GM12878 (cell line): ENCODE results near the gene IPO5. TPM values are rescaled to one million over a fixed set of nuclear protein-coding genes. Genes with fewer than 3 reads are reported as not detected.

Experiments used
- ATAC-seq: fragments of 200-7000 bp; cut with Tn5 transposase; 3 replicates; pipeline ENCODE4 v1.9.1; 2020; ENCODE audit warnings: mild to moderate bottlenecking, moderate library complexity
- BruUV-seq: library from RNA; stranded (reverse); fragments of 400-500 nt; replicated peaks from 2 replicates; lab custom pipeline; 2021; lab: Mats Ljungman, UMichigan
- CTCF ChIA-PET: fragments of 300-600 bp; sonication (Branson Sonifier 250); formaldehyde crosslinking; extraction: SDS; loops from one replicate; lab custom pipeline; 2021; ENCODE audit warnings: inconsistent platforms; lab: Yijun Ruan, JAX
- POLR2A ChIA-PET: fragments of 350-600 bp; formaldehyde crosslinking; extraction: SDS; loops from one replicate; lab custom pipeline; 2021; ENCODE audit warnings: inconsistent platforms; lab: Charles Lee
- RAD21 ChIA-PET: fragments of 300-600 bp; sonication (Branson Sonifier 250); formaldehyde crosslinking; loops from one replicate; lab custom pipeline; 2023; ENCODE audit warnings: antibody characterized with exemption; ENCODE audit not compliant: unreplicated experiment; lab: Charles Lee
- SMC1A ChIA-PET: fragments of 300-600 bp; sonication (Branson Sonifier 250); formaldehyde crosslinking; loops from one replicate; lab custom pipeline; 2023; ENCODE audit not compliant: unreplicated experiment, uncharacterized antibody; lab: Charles Lee
- DNase-seq: peaks from one replicate; pipeline ENCODE4 v3.0.0-alpha.2; 2011; ENCODE audit warnings: low read depth, low spot score
- FAIRE-seq: peaks from 3 replicates; lab custom pipeline; 2011; peaks lifted over from hg19 to GRCh38; lab: Jason Lieb, UNC
- H2AFZ ChIP-seq: 2 replicates; pipeline ENCODE4 v1.6.0; 2011; ENCODE audit warnings: low read depth, low read length, control low read depth; ENCODE audit not compliant: control insufficient read depth
- H3K27ac ChIP-seq: 2 replicates; pipeline ENCODE4 v1.5.1; 2011; ENCODE audit warnings: control low read depth; ENCODE audit not compliant: control insufficient read depth, insufficient read depth
- H3K27me3 ChIP-seq, 2 experiments: replicated peaks in 1 of 2; 2 replicates each; pipeline versions ENCODE4 v1.6.0 to v1.6.1; 2011; ENCODE audit warnings: low read length in 1 of 2; ENCODE audit not compliant: control insufficient read depth in 2 of 2, insufficient read depth in 2 of 2
- H3K36me3 ChIP-seq, 2 experiments: 2 replicates each; pipeline ENCODE4 v1.5.1; 2011; ENCODE audit warnings: low read length in 1 of 2; ENCODE audit not compliant: control insufficient read depth in 2 of 2, insufficient read depth in 2 of 2
- H3K4me1 ChIP-seq: 2 replicates; pipeline ENCODE4 v1.6.1; 2011; ENCODE audit warnings: mild to moderate bottlenecking, low read length, moderate library complexity, mixed read lengths; ENCODE audit not compliant: control insufficient read depth, insufficient read depth
- H3K4me2 ChIP-seq: 2 replicates; pipeline ENCODE4 v1.6.0; 2011; ENCODE audit warnings: control low read depth; ENCODE audit not compliant: control insufficient read depth, insufficient read depth
- H3K4me3 ChIP-seq: fragments of 200-600 bp; sonication (generic); 2 replicates; pipeline ENCODE4 v1.5.1; 2016
- H3K79me2 ChIP-seq: 2 replicates; pipeline ENCODE4 v1.6.0; 2011; ENCODE audit warnings: low read length; ENCODE audit not compliant: control insufficient read depth, insufficient read depth
- H3K9ac ChIP-seq: 2 replicates; pipeline ENCODE4 v1.8.0; 2011; ENCODE audit warnings: low read length, control low read depth, mixed read lengths; ENCODE audit not compliant: control insufficient read depth, insufficient read depth
- H3K9me3 ChIP-seq: replicated peaks from 3 replicates; pipeline ENCODE4 v1.5.1; 2011; ENCODE audit warnings: mild to moderate bottlenecking, low read length; ENCODE audit not compliant: control insufficient read depth, insufficient read depth
- H4K20me1 ChIP-seq: 2 replicates; pipeline ENCODE4 v1.6.0; 2011; ENCODE audit not compliant: control insufficient read depth, insufficient read depth
- MEF2B ChIP-seq: fragments of 450-650 bp; IDR thresholded peaks from 2 replicates; pipeline ENCODE4 v1.6.1; 2018; ENCODE audit warnings: mild to moderate bottlenecking, moderate library complexity; ENCODE audit not compliant: partially characterized antibody, poor library complexity, severe bottlenecking
- RAD21 ChIP-seq: IDR thresholded peaks from 2 replicates; pipeline ENCODE4 v1.6.1; 2011; ENCODE audit warnings: mild to moderate bottlenecking, low read depth, low read length, moderate library complexity; ENCODE audit not compliant: insufficient read depth
- SMC3 ChIP-seq: IDR thresholded peaks from 2 replicates; pipeline ENCODE4 v1.6.1; 2011; ENCODE audit warnings: low read length, improper control_type of control experiment, borderline replicate concordance
- WGBS: methylation state at CpG from one replicate; pipeline ENCODE4 v1.1.6; 2016; ENCODE audit warnings: low lambda C conversion rate; ENCODE audit not compliant: insufficient replicate concordance, insufficient coverage; ENCODE audit errors: missing lambda C conversion rate; 5-methylcytosine and 5-hydroxymethylcytosine counted together
- in situ Hi-C: fragments of 300-500 bp; cut with MboI; formaldehyde crosslinking; loops from 9 replicates; pipeline ENCODE4 v1.14.3; 2018; ENCODE audit warnings: mixed read lengths
- intact Hi-C: fragments of 100-400 bp; cut with micrococcal nuclease; formaldehyde crosslinking; loops from one replicate; pipeline ENCODE4 v1.14.2; 2022; ENCODE audit not compliant: unreplicated experiment
- polyA plus RNA-seq, 11 experiments: library from polyadenylated mRNA; depleted of rRNA in 4 of 11; unstranded in 6 of 11; stranded (reverse) in 5 of 11; fragments of >200 nt; fragmentation: Nextera tagmentation in 4 of 11; fragmentation: Illumina TruSeq in 1 of 11; extraction: Ambion mirVana in 4 of 11; extraction: Trizol in 1 of 11; gene quantifications; 1 replicate in 1 of 11; 2 replicates in 10 of 11; pipeline versions ENCODE4 v1.2.1 to v1.2.3, GENCODE V29; 2011 to 2016; ENCODE audit warnings: inconsistent platforms in 2 of 11, missing spikeins in 2 of 11, low read depth in 1 of 11
- total RNA-seq, 4 experiments: library from RNA; depleted of rRNA in 3 of 4; stranded (reverse); fragments of >200 nt in 3 of 4; fragmentation: Illumina TruSeq in 1 of 4; extraction: Trizol in 1 of 4; gene quantifications; 2 replicates each; pipeline versions ENCODE4 v1.2.1 to v1.2.3, GENCODE V29; 2013 to 2021
- TF ChIP-seq, protein P1 (sequence below), 3 experiments: IDR thresholded peaks in 2 of 3; conservative IDR thresholded peaks in 1 of 3; 2 replicates each; pipeline ENCODE4 v1.5.1; 2011; ENCODE audit warnings: low read depth in 3 of 3, low read length in 3 of 3, mild to moderate bottlenecking in 3 of 3, control low read depth in 2 of 3, moderate library complexity in 2 of 3, inconsistent platforms in 1 of 3, mixed read lengths in 1 of 3; ENCODE audit not compliant: control insufficient read depth in 2 of 3, insufficient read depth in 1 of 3; ENCODE audit errors: extremely low read depth in 1 of 3
- TF ChIP-seq, protein P2 (sequence below): fragments of 450-650 bp; IDR thresholded peaks from 2 replicates; pipeline ENCODE4 v1.6.1; 2017; ENCODE audit warnings: antibody characterized with exemption, mild to moderate bottlenecking, moderate library complexity

Gene IPO5
- total and polyA plus RNA-seq, 10 of the 15 experiments (the other 5 are each of a cell fraction or from before 2014, with no cell fraction given) = 45.7 to 196 (median 134) TPM

DNA sequence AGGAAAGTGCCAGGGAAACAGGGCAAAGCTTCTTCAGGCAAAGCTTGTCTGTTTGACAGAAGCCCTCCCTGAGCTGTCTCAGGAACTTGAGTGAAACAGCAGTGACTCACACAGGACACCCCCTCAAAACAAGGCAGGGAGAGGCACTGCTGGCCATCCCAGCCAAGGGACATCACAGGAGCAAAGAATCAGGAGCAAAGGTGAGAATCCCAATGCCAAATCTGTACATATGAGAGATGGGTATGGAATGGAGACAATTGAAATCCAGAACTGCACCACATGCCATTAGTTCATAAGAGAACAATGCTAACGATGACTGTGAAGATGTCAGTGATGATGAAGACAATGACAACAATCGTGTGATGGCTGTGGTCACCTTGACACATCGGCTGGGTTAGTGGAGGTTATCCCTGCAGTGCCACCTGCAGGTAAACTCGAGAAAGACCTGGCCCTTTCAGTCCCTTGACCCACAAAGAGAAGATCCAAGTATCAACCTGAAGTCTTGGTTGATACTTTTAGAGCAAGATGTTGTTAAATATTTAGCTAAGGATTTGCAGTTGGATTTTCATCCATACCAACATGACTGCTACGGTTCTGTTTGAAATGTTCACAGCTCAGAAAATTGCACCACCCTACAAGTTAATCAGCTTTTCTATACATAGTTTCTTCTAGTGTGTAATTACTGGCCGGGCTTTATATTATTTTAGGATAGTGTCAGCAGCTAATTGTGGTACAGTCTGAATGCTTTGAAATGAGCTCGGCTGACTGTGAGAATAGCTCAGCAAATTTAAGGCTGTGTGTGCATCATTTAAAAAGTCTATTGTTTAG lies 42.0 kb upstream of the IPO5 start:
- ChIA-PET CTCF (interaction anchor here (0.6 to 3.4 kb wide), 7 partner anchors 9 to 1962 kb away, joined by 3 to 24 read pairs (median 5); no protein-coding TSS in a partner anchor), POLR2A (no interaction called here), RAD21 (interaction anchor here (2.1 kb wide), 1 partner anchor 55 kb away, joined by 8 read pairs; no protein-coding TSS in a partner anchor), SMC1A (interaction anchor here (0.6 to 1.1 kb wide), 2 partner anchors 112 to 1244 kb away, joined by 3 read pairs; no protein-coding TSS in a partner anchor)
- 25% methylated on average over 7 of the region's 7 CpGs for WGBS
- Histone ChIP-seq H4K20me1 (no peaks in the 10 kb centered on the region), H3K4me2 (no peak overlapping the region), H3K4me1 (no peaks in the 10 kb centered on the region), H3K79me2 (no peaks in the 10 kb centered on the region), H3K4me3 (no peak overlapping the region), H3K9ac (no peak overlapping the region), H3K9me3 (no peaks in the 10 kb centered on the region; the same call in 2 of the 3 replicates), H3K36me3 (no peaks in the 10 kb centered on the region), H2AFZ (no peak overlapping the region), H3K27me3 (no peaks in the 10 kb centered on the region; a peak in 1 of 4 replicates), H3K27ac (no peak overlapping the region)
- in situ Hi-C loops = no loop called here
- intact Hi-C loops = loop anchor here (1.0 kb wide), 1 partner anchor 56 kb away; no protein-coding TSS in a partner anchor
- TF ChIP-seq, protein P1, sequence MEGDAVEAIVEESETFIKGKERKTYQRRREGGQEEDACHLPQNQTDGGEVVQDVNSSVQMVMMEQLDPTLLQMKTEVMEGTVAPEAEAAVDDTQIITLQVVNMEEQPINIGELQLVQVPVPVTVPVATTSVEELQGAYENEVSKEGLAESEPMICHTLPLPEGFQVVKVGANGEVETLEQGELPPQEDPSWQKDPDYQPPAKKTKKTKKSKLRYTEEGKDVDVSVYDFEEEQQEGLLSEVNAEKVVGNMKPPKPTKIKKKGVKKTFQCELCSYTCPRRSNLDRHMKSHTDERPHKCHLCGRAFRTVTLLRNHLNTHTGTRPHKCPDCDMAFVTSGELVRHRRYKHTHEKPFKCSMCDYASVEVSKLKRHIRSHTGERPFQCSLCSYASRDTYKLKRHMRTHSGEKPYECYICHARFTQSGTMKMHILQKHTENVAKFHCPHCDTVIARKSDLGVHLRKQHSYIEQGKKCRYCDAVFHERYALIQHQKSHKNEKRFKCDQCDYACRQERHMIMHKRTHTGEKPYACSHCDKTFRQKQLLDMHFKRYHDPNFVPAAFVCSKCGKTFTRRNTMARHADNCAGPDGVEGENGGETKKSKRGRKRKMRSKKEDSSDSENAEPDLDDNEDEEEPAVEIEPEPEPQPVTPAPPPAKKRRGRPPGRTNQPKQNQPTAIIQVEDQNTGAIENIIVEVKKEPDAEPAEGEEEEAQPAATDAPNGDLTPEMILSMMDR (IDR thresholded peaks at IDR 0.05 in 2 of 3, conservative IDR thresholded peaks at IDR 0.05 in 1 of 3; ENCODE audit: control insufficient read depth in 2 of 3, extremely low read depth in 1 of 3, insufficient read depth in 1 of 3, low read depth in 3 of 3, low read length in 3 of 3) = peak; percentile 38 to 57 (median 51); a peak in 5 of 6 replicates
- TF ChIP-seq MEF2B = no peak
- TF ChIP-seq, protein P2, sequence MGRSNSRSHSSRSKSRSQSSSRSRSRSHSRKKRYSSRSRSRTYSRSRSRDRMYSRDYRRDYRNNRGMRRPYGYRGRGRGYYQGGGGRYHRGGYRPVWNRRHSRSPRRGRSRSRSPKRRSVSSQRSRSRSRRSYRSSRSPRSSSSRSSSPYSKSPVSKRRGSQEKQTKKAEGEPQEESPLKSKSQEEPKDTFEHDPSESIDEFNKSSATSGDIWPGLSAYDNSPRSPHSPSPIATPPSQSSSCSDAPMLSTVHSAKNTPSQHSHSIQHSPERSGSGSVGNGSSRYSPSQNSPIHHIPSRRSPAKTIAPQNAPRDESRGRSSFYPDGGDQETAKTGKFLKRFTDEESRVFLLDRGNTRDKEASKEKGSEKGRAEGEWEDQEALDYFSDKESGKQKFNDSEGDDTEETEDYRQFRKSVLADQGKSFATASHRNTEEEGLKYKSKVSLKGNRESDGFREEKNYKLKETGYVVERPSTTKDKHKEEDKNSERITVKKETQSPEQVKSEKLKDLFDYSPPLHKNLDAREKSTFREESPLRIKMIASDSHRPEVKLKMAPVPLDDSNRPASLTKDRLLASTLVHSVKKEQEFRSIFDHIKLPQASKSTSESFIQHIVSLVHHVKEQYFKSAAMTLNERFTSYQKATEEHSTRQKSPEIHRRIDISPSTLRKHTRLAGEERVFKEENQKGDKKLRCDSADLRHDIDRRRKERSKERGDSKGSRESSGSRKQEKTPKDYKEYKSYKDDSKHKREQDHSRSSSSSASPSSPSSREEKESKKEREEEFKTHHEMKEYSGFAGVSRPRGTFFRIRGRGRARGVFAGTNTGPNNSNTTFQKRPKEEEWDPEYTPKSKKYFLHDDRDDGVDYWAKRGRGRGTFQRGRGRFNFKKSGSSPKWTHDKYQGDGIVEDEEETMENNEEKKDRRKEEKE = no peak
- TF ChIP-seq SMC3 = peak; percentile 27; the same call in 1 of the 2 replicates
- TF ChIP-seq RAD21 = 0 out of 2 replicates have a peak, but pooled peaks have one; percentile 13
- DNase-seq (no peak), ATAC-seq (peak; percentile 76), FAIRE-seq (peak; percentile 79)
- BruUV-seq = no TSS peak
